ENCODE data around the gene OVOL2. TPM values are rescaled to one million over a fixed set of nuclear protein-coding genes. Genes with fewer than 3 reads are reported as not detected.

The OVOL2 gene
- total RNA-seq, 1 donor from 2014 or later, result not detected

DNA sequence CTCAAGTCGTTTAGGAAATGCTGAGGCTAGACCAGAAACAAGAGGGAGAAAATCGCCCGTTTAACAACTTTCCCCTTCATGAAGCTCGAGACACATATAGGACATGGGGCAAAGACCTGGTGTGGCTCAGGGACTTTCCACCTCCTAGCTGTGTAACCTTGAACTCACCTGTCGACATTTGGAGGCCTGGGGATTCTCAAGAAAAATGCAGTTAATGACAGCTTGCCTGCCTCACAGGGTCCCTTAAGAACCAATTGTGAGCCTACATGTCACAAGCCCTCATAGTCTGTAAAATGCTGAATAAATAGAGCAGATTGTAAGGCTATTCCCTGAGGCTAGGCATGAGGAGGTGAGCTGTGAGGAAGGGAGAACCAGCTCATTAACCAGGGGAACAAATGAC lies 53.8 kb downstream of the OVOL2 start:
- DNase-seq (ENCODE audit: low spot score in 2 of 2), result no peak
- intact Hi-C loops (cut with DNase I), result no loop called here
- no peak overlapping the region for H3K4me3 ChIP-seq
- H3K27me3 ChIP-seq, result no peaks in the 10 kb centered on the region
- H3K9me3 ChIP-seq, result no peaks in the 10 kb centered on the region
- H3K27ac ChIP-seq, result no peak overlapping the region
- no peaks in the 10 kb centered on the region for H3K4me1 ChIP-seq
- no peaks in the 10 kb centered on the region for H3K36me3 ChIP-seq
- TF ChIP-seq, protein P1, sequence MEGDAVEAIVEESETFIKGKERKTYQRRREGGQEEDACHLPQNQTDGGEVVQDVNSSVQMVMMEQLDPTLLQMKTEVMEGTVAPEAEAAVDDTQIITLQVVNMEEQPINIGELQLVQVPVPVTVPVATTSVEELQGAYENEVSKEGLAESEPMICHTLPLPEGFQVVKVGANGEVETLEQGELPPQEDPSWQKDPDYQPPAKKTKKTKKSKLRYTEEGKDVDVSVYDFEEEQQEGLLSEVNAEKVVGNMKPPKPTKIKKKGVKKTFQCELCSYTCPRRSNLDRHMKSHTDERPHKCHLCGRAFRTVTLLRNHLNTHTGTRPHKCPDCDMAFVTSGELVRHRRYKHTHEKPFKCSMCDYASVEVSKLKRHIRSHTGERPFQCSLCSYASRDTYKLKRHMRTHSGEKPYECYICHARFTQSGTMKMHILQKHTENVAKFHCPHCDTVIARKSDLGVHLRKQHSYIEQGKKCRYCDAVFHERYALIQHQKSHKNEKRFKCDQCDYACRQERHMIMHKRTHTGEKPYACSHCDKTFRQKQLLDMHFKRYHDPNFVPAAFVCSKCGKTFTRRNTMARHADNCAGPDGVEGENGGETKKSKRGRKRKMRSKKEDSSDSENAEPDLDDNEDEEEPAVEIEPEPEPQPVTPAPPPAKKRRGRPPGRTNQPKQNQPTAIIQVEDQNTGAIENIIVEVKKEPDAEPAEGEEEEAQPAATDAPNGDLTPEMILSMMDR (IDR thresholded peaks at IDR 0.05), result no peak

DNA sequence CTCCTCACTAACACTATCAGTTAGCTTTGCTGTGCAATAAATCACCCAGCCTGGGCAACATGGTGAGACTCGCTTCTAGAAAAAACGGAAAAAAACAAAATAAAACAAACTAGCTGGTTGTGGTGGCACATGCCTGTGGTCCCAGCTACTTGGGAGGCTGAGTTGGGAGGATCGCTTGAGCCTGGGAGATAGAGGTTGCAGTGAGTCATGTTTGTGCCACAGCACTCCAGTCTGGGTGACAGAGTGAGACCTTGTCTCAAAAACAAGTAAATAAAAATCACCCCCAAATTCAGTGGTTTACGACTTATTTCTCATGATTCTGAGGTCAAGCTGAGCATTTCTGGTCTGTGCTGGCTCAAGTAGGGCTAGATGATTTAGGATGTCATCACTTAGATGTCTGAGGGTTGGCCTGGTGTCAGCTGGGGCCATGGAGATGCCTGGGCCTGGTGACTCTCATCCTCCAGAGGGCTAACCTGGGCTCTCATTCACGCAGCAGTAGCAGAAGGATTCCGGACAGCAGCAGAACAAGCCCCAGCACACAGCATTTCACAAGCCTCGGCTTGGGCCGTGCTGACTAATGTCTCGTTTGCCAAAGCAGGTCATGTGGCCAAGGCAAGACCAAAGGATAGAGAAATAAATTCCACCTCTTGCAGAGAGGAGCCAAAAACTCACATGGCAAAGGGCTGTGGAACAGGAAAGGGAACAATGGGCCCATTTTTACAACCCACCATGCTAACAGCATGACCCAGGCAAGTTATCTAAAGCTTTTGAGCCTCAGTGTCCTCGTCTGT lies 56.4 kb downstream of the OVOL2 start:
- no peaks in the 10 kb centered on the region for H3K27me3 ChIP-seq
- no peak overlapping the region for H3K4me3 ChIP-seq
- DNase-seq (ENCODE audit: low spot score in 2 of 2), result peak; percentile 26 to 83
- H3K4me1 ChIP-seq, result no peaks in the 10 kb centered on the region
- intact Hi-C loops (cut with DNase I), result no loop called here
- no peak overlapping the region for H3K27ac ChIP-seq
- no peaks in the 10 kb centered on the region for H3K36me3 ChIP-seq
- H3K9me3 ChIP-seq, result no peaks in the 10 kb centered on the region
- TF ChIP-seq, protein P1 (IDR thresholded peaks at IDR 0.05), result no peak

DNA sequence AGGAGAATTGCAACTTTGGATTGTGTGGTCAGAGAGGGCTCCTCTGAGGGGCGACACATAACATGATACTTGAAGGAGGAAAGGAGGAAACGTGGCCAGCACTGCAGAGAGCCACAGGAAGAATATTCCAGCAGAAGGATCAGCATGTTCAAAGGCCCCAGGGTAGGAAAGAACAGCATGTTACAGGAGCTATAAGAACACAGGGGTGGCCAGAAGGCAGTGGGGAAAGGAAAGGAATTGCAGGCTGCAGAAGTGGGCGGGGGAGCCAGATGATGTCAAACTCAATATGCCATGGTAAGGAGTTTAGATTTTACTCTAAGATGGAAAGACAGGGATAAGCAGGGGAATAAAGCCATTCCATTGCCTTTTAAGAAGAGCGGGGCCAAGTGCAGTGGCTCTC lies 58.1 kb downstream of the OVOL2 start:
- intact Hi-C loops (cut with DNase I), result loop anchor here (5.0 kb wide), 1 partner anchor 42 kb away; no protein-coding TSS in a partner anchor
- H3K27me3 ChIP-seq, result no peaks in the 10 kb centered on the region
- H3K27ac ChIP-seq, result no peak overlapping the region
- H3K4me3 ChIP-seq, result no peak overlapping the region
- H3K36me3 ChIP-seq, result no peaks in the 10 kb centered on the region
- no peaks in the 10 kb centered on the region for H3K9me3 ChIP-seq
- H3K4me1 ChIP-seq, result no peaks in the 10 kb centered on the region
- DNase-seq (ENCODE audit: low spot score in 2 of 2), result no peak
- TF ChIP-seq, protein P1 (IDR thresholded peaks at IDR 0.05), result no peak

DNA sequence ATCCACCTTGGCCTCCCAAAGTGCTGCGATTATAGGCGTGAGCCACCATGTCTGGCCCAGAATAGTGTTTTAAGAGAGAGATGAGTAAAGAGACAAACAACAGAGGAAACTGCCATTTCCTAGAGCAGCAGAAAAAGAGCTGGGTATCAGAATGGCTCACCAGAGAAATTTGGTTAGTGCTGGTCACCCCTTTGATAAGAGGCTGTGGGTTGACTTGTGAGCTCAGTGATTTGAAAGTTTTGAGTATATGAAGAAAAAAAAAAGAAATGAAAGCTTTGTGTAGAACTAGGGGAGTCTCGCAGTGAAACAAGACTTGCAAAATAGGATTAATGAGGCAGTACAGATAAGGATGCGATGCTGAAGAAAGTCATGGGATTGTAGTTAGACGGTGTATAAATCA lies 59.3 kb downstream of the OVOL2 start:
- H3K27me3 ChIP-seq, result no peaks in the 10 kb centered on the region
- no peak overlapping the region for H3K4me3 ChIP-seq
- H3K36me3 ChIP-seq, result no peaks in the 10 kb centered on the region
- no peaks in the 10 kb centered on the region for H3K9me3 ChIP-seq
- no peaks in the 10 kb centered on the region for H3K4me1 ChIP-seq
- no peak for DNase-seq (ENCODE audit: low spot score in 2 of 2)
- no peak overlapping the region for H3K27ac ChIP-seq
- TF ChIP-seq, protein P1 (IDR thresholded peaks at IDR 0.05), result no peak
- intact Hi-C loops (cut with DNase I), result loop anchor here (5.0 kb wide), 1 partner anchor 41 kb away; no protein-coding TSS in a partner anchor

DNA sequence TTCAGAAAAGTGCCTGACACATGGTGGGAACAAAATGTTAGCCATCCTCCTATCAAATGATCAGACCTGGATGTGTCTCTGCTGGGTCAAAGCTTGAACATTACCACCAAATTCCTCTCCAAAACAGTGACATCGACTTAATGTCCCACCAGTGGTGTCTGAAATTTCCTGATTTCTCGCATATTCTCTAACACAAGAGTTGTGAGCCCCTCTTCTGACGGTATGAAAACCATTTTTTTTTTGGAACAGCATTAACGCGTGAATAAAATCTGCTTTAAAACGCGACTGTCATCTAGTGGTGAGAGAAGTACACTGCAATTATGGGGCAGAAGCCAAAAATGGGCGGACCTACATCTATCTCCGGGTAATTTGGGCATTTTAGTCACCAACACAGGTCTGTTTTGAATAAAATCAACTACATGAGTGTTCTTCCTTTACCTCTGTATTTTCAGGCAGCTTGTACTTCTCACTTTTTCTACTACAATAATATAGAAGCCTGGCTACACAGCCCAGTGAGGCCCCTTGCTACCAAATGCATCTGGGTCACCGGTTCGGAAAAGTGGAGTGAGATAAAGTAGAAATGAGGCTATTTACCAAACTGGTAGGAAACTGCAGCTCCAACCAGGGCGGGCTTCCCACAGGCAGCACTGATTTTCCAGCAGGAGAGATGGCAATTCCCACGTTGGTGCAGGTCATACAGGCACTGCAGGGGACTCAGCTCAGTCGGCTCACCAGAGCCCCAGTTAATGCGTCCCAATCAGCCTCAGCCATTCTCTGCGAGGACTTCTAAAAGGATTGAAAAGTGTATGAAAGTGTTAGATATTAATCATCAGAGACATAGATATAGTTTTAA lies 61.5 kb downstream of the OVOL2 start:
- TF ChIP-seq, protein P1 (IDR thresholded peaks at IDR 0.05), result peak; percentile 91 to 99 (median 92)
- no peak for DNase-seq (ENCODE audit: low spot score in 2 of 2)
- Histone ChIP-seq H3K4me1 (no peaks in the 10 kb centered on the region), H3K36me3 (no peaks in the 10 kb centered on the region), H3K9me3 (no peaks in the 10 kb centered on the region), H3K27ac (no peak overlapping the region), H3K27me3 (no peaks in the 10 kb centered on the region), H3K4me3 (peak overlapping the region in 1 of 2 donors; percentile 4)
- intact Hi-C loops (cut with DNase I), result loop anchor here (2.0 to 5.0 kb wide), 2 partner anchors 39 to 491 kb away; no protein-coding TSS in a partner anchor

All from ascending aorta (tissue), 2 donors.